HG03565 (cell line): ENCODE data around the gene LRP1.
"Not testable (repeated sequence)": the region's sequence is repeated elsewhere in the genome, so short reads cannot be mapped to it uniquely, and the experiment has no call there.

ENCODE experiments used
- ATAC-seq: cut with Tn5 transposase; IDR thresholded peaks from one replicate; pipeline ENCODE4 v1.9.1; 2021; ENCODE audit warnings: mild to moderate bottlenecking, moderate library complexity; ENCODE audit not compliant: unreplicated experiment

Gene LRP1

DNA sequence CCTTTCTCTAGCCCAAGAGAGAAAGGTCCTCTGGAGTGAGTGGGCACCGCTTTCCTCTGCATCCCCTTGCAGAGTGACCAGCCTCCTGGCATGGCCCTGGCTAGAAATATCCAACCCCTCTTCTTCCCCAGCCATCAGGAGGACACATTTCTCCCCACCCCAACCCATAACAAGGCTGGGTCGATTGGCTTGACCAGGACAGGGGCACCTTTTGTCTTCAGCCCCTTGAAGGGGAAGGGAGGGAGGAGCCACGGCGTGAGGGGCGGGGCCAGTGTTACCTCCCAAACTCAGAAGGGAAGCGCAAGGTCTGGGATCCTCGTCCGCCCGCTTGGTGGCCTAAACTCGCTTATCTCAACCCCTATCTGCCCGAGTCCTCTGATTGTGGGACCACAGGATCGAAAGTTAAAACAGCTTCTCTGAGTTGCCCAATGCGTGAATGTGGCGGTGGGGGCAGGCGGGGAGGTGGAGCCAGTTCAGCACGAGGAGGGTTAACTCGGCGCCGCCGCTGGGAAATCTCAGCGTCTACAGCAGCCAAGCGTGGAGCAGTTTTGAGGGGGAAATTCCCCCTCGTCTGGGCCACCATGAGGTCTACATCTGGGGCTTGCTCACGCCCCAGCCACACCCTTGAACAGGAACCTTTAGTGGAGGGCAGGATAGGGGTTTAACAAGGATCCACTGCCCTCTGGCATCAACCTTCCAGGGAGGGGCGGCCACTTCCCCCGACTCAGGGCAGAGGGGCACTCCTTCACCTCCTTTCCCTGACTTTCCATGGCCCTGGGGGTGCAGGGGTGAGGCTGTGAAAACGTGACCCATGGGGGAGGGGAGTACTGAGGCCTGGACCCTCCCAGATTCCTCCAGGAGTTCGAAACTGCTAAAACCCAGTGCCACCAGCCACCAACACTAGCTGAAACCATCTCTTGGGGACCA, 17.9 kb upstream of the LRP1 start:
- ATAC-seq, result no peak

DNA sequence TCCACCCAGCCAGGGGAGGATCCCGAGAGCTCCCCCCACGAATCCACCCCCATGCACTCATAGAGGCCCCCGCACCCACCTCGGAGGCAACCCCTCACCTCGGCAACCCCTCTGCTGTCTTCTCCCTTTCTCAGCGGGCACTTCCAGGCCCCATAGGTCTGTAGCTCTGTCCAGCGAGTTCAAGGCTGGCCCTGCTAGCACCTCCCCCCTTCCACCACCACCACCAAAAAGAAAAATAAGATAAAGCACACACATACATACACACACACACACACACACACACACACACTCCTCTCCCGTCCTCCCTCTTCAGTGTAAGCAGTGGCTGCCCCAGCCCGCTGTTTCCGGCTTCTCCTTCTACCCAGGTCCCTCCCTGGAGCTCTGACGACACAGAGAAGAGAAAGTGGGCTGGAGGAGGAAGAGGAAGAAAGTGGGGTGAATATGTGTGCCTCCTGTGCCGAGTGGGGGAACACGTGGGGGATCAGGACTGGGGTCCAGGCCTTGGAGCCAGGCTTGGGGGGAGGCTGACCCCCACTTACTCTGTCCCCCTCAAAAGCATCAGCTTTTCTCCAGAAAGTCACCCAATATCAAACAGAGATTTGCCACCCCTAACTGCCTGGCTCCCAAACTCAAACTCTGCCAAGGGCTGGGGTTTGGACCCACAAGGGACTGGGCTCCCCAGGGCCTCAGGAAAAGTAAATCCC, 17.1 kb upstream of the LRP1 start, which contains the start of gene STAT6:
Gene STAT6 (minus strand): TSS at position 332 of the 704 bp plus-strand sequence. CDS start 3,084 bp downstream, outside the sequence.
- ATAC-seq, result no peak

DNA sequence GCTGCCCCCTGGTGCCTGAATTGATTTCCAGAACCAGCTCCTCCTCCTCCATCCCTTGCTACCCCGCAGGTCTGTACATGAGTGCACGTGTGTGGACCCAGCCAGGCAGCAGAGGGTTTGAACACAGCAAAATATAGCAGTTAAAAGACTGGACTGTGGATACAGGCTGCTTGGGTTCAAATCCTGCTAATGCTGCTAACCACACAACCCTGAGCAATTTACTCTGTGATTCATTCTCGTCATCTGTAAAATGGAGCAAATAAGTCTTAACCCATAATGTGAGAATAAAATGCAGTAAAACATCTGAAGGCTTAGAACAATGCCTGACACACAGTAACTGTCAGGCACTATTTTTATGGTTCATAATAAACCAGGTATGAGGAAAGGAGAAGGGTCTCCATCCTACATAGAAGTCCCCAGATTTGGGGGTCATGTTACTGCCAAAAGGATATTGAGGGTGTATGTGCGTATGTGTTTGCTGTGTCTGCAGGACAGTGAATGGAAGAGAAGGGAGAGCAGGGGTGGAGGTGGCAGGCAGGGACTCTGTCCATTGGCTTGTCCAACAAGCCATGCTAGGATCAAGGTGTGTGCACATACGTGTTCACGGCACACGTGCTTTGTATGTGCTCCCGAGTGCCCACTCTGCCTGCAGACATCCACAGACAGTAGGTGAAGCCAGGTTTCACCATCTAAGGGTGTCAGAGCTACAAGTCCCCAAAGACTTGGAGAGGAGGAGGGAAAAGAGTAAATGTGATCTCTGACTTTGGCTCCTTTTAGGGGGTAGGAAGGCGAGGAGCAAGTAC, 15.6 kb upstream of the LRP1 start:
- peak; percentile 47 for ATAC-seq

DNA sequence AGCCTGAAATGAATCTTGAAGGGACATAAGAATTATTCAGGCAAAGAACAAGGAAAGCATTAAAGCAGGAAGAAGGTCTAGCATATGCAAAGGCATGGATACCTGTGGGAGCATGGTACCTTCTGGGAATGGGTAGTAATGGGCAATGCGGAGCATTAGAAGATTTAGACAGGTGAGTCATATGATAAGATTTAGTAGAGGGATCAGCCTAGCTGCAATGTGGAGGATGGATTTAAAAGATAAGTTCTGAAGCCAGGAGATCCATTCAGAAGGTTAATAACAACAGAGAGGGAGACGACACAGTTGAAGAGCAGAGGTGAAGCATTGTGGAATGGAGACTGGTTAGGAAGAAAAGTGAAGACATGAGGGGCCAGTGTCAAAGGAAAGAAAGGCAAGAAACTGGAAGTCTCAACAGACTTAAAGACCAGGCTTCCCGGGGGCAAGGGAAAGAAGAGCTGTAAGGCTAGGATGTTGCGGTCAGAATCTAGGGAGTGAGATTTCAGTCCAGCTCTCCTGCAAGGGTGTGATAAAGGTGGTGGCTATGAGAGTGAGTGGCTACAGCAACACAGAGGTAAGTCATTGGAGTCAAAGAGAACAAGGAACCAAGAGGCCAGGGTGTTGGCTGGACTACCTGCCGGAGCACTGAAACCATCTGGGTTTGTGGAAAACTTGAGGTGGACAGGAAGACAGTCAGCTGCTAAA, 11.6 kb upstream of the LRP1 start:
- ATAC-seq, result no peak

DNA sequence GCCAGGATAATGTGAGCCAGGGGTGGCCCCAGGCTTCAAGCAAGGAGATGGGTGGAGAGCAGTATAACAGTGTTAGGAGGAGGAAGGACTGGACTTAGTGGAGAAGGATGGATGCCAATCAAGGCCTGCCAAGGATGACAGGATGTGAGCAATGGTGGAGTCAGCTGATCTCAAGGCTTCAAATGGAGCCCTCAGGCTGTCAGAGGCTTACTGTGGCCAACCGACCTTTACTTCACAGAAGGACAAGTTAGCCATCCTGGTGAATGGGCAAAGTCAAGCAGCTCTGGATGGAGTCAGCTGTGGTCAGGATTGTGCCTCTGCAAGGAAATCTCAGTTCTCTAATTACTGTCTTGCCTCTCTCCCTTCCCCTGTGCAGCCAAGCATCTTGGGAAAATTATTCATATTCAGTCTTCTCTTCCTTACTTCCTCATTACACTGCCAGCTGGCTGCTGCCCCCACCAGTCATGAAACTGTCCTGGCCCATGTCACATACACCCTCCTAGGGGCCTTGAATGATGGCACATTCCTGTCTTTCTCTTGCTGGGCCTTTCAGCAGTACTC, 9.5 kb upstream of the LRP1 start:
- ATAC-seq, result no peak

DNA sequence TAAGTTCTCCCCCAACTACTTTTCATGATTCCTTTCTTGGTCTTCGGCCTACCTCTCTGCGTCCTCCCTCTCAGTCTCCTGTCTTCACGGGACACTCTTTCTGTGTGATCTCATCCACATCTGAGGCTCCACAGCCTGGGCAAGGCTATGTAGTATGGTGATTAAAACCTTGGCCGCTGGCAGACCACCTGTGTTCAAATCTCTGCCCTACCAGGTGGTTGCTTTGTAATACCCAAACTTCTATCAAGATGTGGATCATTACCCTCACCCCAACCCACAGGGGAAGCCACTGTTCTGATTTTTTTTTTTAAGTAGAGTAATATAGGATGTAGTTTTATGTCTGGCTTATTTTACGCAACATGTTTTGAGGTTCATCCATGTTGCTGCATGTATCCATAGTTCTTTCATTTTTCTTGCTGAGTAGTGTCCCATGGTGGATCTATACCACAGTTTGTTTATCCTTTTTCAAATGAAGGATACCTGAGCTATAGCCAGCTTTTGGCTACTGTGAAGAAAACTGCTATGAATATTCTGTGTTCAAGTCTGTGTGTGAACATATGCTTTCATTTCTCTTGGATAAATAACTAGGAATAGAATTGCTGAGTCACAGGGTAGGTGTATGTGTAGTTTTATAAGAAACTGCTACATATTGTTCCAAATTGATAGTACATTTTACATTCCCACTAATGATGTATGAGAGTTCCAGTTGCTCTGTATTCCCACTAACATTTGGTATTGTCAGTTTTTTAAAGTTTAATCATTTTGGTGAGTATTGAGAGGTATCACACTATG, 8.8 kb upstream of the LRP1 start:
- ATAC-seq, result no peak

DNA sequence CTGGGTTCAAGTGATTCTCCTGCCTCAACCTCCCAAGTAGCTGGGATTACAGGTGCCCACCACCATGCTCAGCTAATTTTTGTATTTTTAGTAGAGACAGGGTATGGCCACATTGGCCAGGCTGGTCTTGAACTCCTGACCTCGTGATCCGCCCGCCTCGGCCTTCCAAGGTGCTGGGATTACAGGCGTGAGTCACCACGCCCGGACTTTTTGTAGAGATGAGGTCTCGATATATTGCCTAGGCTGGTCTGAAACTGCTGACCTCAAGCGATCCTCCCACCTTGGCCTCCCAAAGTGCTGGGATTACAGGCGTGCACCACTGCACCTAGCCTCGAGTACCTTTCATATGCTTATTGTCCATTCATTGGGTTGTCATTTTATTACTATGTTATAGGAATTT, 7.6 kb upstream of the LRP1 start:
- not testable (repeated sequence) for ATAC-seq

DNA sequence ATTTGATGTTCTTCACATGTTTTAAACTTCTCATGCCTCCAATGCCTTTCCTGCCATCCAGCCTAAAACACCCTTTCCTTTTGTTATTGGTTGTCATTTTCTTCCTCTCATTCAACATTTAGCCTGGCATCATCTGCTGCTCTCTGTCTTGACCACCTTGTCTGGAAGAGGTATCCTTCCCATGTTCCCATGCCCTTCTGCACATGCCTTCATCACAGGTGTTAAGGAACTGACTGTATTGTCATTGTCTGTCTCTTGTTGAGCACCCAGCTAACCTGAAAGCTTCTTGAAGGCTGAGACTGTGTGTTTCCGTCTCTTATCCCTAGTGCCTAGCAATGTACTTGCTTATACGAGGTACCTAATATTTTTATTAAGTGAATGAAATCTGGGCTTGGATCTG, 4.5 kb upstream of the LRP1 start:
- no peak for ATAC-seq

DNA sequence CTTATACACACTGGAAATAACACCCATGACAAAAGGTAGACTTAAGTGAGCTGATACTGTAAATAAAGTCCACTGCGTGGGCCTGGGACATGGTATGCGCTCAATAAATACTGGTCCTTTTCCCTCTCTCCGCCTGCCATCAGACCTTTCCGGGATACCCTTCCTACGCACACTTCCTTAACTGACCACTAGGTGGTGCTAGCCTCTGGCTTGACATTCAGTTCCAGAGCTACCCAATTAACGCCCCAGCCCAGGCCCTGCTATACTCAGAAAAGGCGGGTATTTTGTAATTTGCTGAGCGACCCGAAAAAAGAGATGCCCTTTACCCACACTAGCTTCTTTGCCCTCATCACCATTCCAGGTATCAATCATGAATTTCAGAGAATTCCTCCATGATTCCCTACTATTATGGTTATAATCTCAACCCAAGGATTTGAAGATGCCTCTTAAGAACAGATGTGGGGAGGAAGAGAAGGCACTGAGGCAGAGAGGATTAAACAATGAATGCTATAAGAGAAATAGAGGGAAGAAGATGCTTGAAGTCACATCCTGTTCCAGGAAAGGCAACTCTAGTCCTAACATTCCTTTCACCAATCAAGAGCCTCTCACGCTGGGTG, 3.9 kb upstream of the LRP1 start:
- no peak for ATAC-seq

DNA sequence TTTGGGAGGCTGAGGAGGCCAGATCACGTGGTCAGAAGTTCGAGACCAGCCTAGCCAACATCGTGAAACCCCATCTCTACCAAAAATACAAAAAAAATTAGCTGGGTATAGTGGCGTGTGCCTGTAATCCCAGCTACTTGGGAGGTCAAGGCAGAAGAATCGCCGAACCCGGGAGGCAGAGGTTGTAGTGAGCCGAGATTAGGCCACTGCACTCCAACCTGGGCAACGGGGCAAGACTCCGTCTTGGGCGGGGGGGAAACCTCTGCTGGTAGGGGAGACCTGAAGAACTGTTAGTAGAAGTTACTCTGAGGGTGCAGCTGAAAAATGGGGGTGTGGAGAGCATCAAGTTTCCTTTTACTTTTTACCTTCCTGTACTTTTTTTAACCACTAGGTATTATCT, 2.2 kb upstream of the LRP1 start:
- ATAC-seq, result no peak

DNA sequence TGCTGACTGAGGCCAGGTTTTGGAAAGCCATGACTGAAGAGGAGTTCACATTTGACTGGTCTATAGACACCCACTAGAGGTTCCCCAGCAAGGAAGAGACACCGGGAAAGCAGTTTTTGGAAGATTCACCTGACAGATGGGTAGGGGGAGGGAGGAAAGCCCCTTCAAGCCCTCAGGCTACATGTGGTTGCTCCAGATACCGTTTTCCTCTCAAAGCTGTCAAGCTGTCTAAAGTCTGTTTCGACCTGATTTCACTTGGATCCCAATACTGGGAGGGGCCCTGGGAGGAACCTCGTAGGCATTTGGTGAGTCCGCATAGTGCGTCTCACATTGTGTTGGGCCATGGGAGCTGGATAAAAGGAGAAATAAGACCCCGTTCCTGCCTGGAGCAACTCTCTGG, 1.7 kb upstream of the LRP1 start:
- ATAC-seq, result no peak

DNA sequence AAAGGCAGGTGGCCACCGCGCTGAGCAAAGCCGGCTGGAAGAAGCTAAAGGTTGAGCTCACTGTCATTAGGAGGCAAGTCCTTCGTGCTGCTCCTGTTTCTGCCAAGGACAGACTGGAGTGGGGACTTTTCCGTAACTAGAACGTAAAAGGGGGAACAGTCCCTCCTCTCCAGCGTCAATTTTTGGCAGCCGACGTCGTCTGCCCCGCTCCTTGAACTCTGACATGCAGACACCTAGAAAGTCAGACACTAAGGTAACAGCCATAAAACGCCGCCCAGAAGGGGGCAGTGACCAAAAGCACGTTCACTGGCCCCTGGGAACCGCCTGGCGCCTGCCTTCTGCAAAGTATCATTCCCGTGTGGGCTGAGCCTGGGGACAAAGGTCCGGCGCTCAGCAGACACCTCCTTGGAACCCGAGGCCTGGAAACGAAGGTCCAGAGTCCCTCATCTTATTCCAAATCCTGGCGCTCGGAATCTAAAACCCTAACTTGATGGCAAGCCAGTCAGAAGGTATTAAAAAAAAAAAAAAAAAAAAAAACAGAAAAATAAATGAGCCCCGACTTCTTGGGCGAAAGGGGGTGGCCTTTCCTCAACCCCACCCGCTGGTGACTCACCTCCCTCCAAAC, 1.1 kb upstream of the LRP1 start:
- ATAC-seq, result peak; percentile 38

DNA sequence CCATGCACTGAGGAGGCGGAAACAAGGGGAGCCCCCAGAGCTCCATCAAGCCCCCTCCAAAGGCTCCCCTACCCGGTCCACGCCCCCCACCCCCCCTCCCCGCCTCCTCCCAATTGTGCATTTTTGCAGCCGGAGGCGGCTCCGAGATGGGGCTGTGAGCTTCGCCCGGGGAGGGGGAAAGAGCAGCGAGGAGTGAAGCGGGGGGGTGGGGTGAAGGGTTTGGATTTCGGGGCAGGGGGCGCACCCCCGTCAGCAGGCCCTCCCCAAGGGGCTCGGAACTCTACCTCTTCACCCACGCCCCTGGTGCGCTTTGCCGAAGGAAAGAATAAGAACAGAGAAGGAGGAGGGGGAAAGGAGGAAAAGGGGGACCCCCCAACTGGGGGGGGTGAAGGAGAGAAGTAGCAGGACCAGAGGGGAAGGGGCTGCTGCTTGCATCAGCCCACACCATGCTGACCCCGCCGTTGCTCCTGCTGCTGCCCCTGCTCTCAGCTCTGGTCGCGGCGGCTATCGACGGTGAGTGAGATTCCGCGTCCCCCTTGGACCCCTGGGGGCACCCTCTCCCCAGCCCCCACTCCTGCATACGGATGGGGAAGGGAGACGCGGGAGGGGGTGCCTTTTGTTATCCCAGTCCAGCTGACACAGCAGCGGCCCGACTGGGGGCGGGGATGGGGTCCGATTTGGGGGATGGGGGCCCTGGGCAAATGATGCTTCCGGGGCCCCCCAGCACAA, 400 bp downstream of the LRP1 start:
- ATAC-seq, result no peak

DNA sequence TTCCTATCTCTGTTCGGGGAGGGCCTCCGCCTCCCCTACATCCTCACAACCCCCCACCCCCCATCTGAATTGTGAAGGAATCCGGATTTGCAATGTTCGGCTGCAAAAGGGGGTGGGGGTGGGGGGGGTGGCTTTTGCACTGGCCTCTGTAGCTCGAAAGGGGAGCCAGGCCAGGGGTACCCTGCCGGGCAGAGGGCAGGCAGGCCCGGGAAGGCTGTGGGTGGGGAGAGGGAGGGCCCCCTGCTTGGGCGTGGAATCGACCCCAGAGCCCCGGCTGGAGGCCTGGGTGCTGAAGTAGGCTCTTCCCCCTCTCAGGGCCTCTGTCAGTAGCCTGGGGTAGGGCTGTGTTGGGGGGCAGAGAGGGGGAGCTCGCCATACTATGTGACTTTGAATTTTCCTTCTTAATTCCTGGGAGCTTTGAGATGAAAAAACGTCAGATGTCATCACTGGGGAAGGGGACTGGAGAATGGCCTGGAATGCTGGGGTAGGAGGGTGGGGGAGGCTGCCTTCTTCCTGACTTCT, 1.1 kb downstream of the LRP1 start:
- ATAC-seq, result no peak

DNA sequence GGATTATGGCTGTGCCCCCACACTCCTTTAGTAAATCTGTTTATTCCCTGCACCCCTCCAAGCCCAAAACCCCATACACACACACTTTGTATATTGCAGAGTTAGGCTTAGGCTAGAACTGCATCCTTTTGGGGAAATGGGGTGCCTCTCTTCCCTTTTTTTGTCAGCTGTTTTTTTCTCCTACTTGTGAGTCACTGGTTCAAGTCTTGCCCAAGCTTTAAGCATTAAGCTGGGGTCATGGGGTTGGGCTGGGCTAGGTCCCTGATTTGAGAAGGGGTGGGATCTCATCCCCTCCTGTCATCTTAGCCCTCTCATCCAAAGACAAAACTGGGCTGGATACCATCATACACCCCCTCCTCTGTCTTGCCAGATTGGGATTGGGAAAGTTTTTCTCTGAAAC, 1.6 kb downstream of the LRP1 start:
- ATAC-seq, result no peak

DNA sequence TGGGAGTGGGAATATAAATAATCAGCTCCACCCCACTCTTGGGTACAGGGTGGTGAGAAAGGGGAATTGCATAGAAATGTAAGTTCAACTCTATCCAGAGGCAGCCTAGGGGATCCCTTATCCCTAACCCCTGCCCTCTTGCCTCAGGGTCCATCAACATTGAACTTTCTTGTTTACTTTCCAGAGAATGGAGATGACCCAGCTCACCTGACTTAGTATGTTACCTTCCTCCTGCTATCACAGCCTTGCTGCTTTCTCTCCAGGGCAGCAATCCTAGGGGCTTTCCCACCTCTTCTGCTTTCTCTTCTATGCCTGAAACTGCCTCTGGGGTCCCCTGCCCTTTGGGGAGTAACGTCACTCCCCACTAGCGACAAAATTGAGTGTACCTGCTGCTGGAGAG, 2.7 kb downstream of the LRP1 start:
- ATAC-seq, result no peak

DNA sequence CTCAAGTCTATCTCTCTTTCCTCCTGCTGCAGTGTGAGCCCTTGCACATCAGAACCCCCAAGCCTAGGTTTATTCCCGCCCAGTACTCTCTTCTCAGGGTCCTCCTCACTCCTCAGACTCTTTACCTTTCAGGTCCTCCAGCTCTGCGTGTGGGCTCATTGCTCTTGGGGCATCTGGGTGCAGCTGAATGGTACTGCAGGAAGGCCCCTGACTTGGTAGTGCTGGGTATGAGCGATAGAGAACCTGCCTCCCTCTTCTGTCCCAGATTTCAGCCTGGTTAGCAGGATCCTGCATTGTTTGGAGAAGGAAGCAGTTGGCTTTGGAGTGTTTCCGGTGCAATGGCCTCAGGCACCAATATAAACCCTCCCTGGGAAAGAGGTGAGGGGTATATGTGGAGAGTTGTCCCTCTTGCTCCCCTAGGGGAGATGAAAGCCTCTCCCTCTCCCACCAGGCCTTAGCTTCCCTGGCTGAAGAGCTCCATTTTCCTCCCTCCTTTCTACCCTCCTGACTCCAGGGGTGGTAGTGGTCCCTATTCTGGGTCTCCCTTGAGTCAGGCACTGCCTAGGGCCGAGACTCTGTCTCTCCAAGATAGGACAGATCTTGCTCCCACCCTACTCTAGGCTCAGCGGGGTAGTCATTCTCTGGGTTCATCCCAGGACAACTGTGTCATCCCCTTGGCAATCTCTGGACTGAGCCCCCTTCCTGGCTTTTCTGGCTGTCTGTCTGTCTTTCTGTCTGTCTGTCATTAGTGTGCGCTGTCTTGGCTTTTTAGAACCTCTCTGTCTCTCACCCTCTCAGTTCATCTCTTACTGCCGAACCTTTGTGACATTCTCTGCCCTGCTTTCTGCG, 3.8 kb downstream of the LRP1 start:
- no peak for ATAC-seq
